ENCODE results near the gene MYL4.

Gene MYL4

DNA sequence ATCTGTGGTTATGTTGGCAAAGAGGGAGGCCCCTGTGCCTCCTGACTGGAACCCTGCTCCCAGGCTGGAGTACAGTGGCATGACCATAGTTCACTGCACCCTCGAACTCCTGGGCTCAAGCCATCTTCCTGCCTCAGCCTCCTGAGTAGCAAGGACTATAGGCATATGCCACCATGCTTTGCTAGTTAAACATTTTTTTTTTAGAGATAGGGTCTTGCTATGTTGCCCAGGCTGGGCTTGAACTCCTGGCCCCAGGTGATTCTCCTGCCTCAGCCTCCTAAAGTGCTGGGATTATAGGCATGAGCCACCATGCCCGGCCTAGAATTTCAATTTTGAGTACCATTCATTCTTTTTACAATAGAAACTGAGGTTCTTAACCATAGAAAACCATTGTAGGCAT, 23.3 kb downstream of the MYL4 start:
- TF ChIP-seq, protein P1, sequence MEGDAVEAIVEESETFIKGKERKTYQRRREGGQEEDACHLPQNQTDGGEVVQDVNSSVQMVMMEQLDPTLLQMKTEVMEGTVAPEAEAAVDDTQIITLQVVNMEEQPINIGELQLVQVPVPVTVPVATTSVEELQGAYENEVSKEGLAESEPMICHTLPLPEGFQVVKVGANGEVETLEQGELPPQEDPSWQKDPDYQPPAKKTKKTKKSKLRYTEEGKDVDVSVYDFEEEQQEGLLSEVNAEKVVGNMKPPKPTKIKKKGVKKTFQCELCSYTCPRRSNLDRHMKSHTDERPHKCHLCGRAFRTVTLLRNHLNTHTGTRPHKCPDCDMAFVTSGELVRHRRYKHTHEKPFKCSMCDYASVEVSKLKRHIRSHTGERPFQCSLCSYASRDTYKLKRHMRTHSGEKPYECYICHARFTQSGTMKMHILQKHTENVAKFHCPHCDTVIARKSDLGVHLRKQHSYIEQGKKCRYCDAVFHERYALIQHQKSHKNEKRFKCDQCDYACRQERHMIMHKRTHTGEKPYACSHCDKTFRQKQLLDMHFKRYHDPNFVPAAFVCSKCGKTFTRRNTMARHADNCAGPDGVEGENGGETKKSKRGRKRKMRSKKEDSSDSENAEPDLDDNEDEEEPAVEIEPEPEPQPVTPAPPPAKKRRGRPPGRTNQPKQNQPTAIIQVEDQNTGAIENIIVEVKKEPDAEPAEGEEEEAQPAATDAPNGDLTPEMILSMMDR (conservative IDR thresholded peaks at IDR 0.05; ENCODE audit: low read length), result no peak
- DNase-seq (ENCODE audit: low read depth), result no peak

DNA sequence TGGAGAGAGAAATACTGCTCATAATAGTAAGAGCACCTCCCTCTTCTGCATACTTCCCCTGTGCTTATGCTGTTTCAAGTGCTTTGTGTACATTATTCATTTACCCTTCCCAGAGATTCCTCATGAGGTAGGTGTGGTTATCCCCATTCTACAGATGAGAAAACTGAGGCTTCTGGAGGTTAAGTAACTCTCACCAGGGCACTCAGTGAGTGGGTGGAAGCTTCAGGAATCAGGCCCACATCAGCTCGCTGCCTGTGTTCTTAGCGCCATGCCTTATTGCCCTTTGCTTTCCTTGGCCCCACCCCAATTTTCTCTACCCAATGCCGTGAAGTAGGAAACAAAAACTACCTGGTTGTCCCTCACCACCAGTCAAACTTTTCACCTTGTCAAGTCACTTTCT, 26.4 kb downstream of the MYL4 start:
- TF ChIP-seq, protein P1 (conservative IDR thresholded peaks at IDR 0.05; ENCODE audit: low read length), result no peak
- DNase-seq (ENCODE audit: low read depth), result no peak
- H3K4me3 ChIP-seq (ENCODE audit: low read length), result no peak overlapping the region

More for the DNA sequence above, 23.3 kb downstream of the MYL4 start:
- no peak overlapping the region for H3K4me3 ChIP-seq (ENCODE audit: low read length)

DNA sequence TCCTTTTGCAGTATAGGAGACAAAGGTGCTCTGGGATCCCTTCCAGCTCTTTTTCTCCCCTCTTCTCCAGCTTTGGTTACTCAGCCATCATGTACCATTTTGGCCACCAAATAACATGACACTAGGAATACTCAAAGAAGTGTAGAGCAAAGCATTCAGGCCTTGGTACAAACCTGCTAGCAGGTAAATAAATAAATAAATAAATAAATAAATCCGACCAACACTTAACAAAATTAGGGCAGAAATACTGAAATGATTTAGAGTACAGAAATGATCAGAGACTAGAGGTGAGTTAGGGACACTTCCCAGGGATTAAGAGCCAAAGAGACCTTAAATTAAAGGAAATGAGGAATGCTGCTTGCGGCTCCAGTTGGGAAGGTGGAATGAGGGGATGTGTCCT, 26.8 kb downstream of the MYL4 start:
- TF ChIP-seq, protein P1 (conservative IDR thresholded peaks at IDR 0.05; ENCODE audit: low read length), result no peak
- DNase-seq (ENCODE audit: low read depth), result no peak
- H3K4me3 ChIP-seq (ENCODE audit: low read length), result no peak overlapping the region

DNA sequence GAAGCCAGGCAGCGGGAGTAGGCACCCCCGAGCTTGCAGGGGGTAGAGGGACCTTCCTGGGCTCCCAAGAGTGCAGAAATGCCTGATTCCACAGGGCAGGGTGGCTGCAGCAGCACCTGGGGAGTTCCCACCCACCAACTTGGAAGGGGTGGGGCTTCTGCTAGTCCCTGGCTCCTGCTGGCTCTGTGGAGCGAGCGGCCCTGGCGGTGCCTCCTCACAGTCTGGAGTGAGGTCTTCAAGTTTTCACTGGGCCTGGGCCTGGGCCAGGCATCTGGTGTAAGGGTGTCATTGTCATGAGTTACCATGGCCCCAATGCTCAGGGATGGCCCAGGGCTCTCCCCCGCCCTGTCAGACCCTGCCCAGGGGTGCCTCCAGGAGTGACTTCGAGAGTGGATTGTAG, 28.7 kb downstream of the MYL4 start:
- no peak overlapping the region for H3K4me3 ChIP-seq (ENCODE audit: low read length)
- TF ChIP-seq, protein P1 (conservative IDR thresholded peaks at IDR 0.05; ENCODE audit: low read length), result no peak
- no peak for DNase-seq (ENCODE audit: low read depth)

DNA sequence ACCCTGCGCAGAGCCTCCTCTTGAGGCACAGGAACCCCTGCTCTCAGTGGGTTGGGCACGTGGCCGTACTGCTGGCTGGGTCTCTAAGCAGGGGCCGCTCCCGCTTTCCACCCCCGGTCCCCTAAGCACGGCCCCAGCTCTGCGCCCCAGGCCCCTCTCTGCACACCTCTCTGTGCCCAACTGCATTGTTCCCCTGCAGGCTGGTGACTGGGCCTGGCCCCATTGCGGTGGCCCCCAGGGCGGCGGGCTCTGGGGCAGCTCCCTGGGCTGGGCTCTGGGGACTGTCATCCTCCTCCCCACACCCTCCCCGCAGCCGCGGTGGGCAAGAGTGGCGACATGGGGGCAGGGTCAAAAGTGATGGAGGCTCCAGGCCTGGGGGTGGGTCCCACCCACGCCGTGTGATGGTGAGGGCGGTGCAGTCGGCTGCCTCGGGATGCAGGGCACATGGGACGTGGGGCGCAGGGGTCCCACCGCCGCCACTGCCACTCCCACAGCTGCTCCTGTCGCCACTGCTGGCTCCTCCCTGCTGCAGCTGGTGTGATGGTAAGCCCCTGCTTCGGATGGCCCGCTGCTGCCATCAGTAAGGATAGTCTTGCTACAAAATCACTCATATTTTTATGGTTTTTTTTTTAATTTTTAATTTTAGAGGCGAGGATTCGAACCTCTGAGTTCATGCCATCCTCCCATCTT, 29.3 kb downstream of the MYL4 start:
- TF ChIP-seq, protein P1 (conservative IDR thresholded peaks at IDR 0.05; ENCODE audit: low read length), result no peak
- H3K4me3 ChIP-seq (ENCODE audit: low read length), result no peak overlapping the region
- no peak for DNase-seq (ENCODE audit: low read depth)

DNA sequence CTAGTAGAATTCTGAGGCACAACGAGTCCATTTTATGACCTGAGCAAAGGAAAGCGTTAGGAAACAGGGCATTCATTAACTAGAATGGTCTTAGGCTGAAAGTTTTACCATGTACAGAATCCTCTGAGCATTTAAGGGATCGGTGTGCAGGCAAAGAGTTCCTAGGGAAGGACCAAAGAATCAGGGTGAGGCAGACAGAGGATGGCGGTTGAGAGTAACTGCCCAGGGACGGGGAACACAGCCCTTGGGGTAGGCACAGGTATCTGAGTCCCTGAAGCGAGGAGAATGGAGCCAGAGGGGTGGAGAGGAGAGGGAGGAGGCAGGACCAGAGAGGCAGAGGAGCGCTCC, 30.4 kb downstream of the MYL4 start:
- no peak overlapping the region for H3K4me3 ChIP-seq (ENCODE audit: low read length)
- TF ChIP-seq, protein P1 (conservative IDR thresholded peaks at IDR 0.05; ENCODE audit: low read length), result no peak
- no peak for DNase-seq (ENCODE audit: low read depth)

DNA sequence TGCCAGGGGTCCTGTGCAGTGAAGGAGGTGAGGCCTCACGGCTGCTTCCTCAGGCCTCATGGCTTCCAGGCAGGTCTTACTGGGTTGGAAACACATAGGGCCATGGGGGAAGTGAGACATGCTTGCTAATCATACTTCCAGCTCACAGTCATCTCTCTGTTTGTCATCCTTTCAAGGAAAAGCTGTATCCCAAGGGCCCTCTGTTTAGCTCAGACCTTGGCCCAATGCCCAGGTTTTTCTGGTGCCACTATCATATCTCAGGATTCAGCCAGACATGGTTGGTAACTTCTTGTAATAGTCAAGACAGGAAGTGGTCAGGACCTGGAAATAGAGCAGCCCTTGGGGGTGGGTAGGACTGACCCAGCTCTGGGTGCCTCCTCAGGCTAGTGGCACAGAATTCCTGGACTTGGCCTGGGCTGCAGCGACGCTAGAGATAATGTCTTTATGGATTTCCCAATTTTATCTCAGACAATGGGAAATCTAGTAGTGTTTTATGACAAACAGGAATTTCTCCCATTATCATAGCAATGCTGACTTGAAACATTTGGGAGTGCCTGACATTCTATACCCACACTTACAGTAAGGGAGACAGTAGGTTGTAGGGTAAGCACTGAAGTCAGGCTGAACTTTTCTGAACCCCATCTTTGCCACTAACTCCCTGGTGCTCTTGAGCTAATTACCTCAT, 31.0 kb downstream of the MYL4 start:
- no peak overlapping the region for H3K4me3 ChIP-seq (ENCODE audit: low read length)
- TF ChIP-seq, protein P1 (conservative IDR thresholded peaks at IDR 0.05; ENCODE audit: low read length), result no peak
- DNase-seq (ENCODE audit: low read depth), result peak; percentile 98
